H9 (cell line): ENCODE results near the gene INPP5A. TPM values are rescaled to one million over a fixed set of nuclear protein-coding genes. Genes with fewer than 3 reads are reported as not detected.

Source experiments
- DNase-seq: peaks from one replicate; pipeline ENCODE4 v3.0.0-alpha.2; 2017
- H2AFZ ChIP-seq: one replicate; pipeline ENCODE4 v1.6.1; 2013; ENCODE audit warnings: mild to moderate bottlenecking, low read length, control low read depth, moderate library complexity
- H2AK5ac ChIP-seq: 2 replicates; pipeline ENCODE4 v1.6.1; 2013; ENCODE audit warnings: low read length, control low read depth, mixed read lengths; ENCODE audit not compliant: insufficient read length
- H2BK120ac ChIP-seq: one replicate; pipeline ENCODE4 v1.6.1; 2013; ENCODE audit warnings: low read depth, mild to moderate bottlenecking, low read length, control low read depth, inconsistent platforms; ENCODE audit not compliant: poor library complexity, severe bottlenecking
- H2BK12ac ChIP-seq: 2 replicates; pipeline ENCODE4 v1.6.1; 2013; ENCODE audit warnings: low read length, control low read depth, mixed read lengths, low read depth; ENCODE audit not compliant: insufficient read length
- H2BK15ac ChIP-seq: 2 replicates; pipeline ENCODE4 v1.6.1; 2013; ENCODE audit warnings: low read depth, low read length, control low read depth
- H2BK20ac ChIP-seq: one replicate; pipeline ENCODE4 v1.6.1; 2013; ENCODE audit warnings: low read depth, mild to moderate bottlenecking, low read length, control low read depth, inconsistent platforms; ENCODE audit not compliant: poor library complexity, severe bottlenecking
- H2BK5ac ChIP-seq: 2 replicates; pipeline ENCODE4 v1.6.1; 2013; ENCODE audit warnings: low read length, control low read depth, mixed read lengths; ENCODE audit not compliant: insufficient read length
- H3K14ac ChIP-seq: 2 replicates; pipeline ENCODE4 v1.6.1; 2013; ENCODE audit warnings: low read length, control low read depth; ENCODE audit not compliant: insufficient read depth
- H3K18ac ChIP-seq: 2 replicates; pipeline ENCODE4 v1.6.1; 2013; ENCODE audit warnings: low read depth, mild to moderate bottlenecking, mixed read lengths, low read length, control low read depth; ENCODE audit not compliant: insufficient read length
- H3K23ac ChIP-seq: 2 replicates; pipeline ENCODE4 v1.6.1; 2013; ENCODE audit warnings: low read length, control low read depth, mixed read lengths, low read depth; ENCODE audit not compliant: insufficient read length
- H3K23me2 ChIP-seq: 2 replicates; pipeline ENCODE4 v1.6.1; 2013; ENCODE audit warnings: low read depth, mild to moderate bottlenecking, mixed read lengths, low read length, control low read depth; ENCODE audit not compliant: insufficient read length, poor library complexity, severe bottlenecking
- H3K27ac ChIP-seq: 2 replicates; pipeline ENCODE4 v1.5.1; 2013; ENCODE audit warnings: low read length, control low read depth, mixed read lengths, low read depth; ENCODE audit not compliant: insufficient read length
- H3K27me3 ChIP-seq: 2 replicates; pipeline ENCODE4 v1.6.1; 2013; ENCODE audit warnings: low read length, control low read depth, inconsistent platforms; ENCODE audit not compliant: insufficient read depth
- H3K4ac ChIP-seq: 2 replicates; pipeline ENCODE4 v1.6.1; 2013; ENCODE audit warnings: low read depth, mild to moderate bottlenecking, control low read depth, inconsistent platforms, low read length, moderate library complexity
- H3K4me1 ChIP-seq: 2 replicates; pipeline ENCODE4 v1.6.1; 2013; ENCODE audit warnings: low read length, control low read depth, inconsistent platforms; ENCODE audit not compliant: insufficient read depth
- H3K4me2 ChIP-seq: 2 replicates; pipeline ENCODE4 v1.6.1; 2013; ENCODE audit warnings: low read length, control low read depth, mixed read lengths; ENCODE audit not compliant: insufficient read length, insufficient read depth
- H3K56ac ChIP-seq: 2 replicates; pipeline ENCODE4 v1.6.1; 2013; ENCODE audit warnings: low read depth, mild to moderate bottlenecking, mixed read lengths, low read length, control low read depth; ENCODE audit not compliant: insufficient read length
- H3K79me1 ChIP-seq: 2 replicates; pipeline ENCODE4 v1.6.1; 2013; ENCODE audit warnings: low read depth, mild to moderate bottlenecking, moderate library complexity, low read length, control low read depth, inconsistent platforms; ENCODE audit not compliant: insufficient read depth, poor library complexity, severe bottlenecking
- H3K79me2 ChIP-seq: 2 replicates; pipeline ENCODE4 v1.6.1; 2013; ENCODE audit warnings: low read length, control low read depth, inconsistent platforms; ENCODE audit not compliant: insufficient read depth
- H3K9ac ChIP-seq: 2 replicates; pipeline ENCODE4 v1.6.1; 2013; ENCODE audit warnings: low read length, control low read depth, mixed read lengths; ENCODE audit not compliant: insufficient read length; ENCODE audit errors: extremely low read depth
- H3K9me3 ChIP-seq: one replicate; pipeline ENCODE4 v1.6.1; 2013; ENCODE audit warnings: low read depth, low read length, inconsistent platforms; ENCODE audit not compliant: control insufficient read depth
- H3T11ph ChIP-seq: one replicate; pipeline ENCODE4 v1.6.1; 2013; ENCODE audit warnings: mild to moderate bottlenecking, low read length, control low read depth, inconsistent platforms
- H4K20me1 ChIP-seq: one replicate; pipeline ENCODE4 v1.6.1; 2013; ENCODE audit not compliant: control insufficient read depth, insufficient read length, insufficient read depth
- H4K5ac ChIP-seq: 2 replicates; pipeline ENCODE4 v1.6.1; 2013; ENCODE audit warnings: low read depth, mild to moderate bottlenecking, mixed read lengths, low read length, control low read depth; ENCODE audit not compliant: insufficient read length
- H4K8ac ChIP-seq: replicated peaks from 2 replicates; pipeline ENCODE4 v1.6.1; 2013; ENCODE audit warnings: low read length, control low read depth, mixed read lengths, low read depth; ENCODE audit not compliant: insufficient read length
- H4K91ac ChIP-seq: 2 replicates; pipeline ENCODE4 v1.6.1; 2013; ENCODE audit warnings: low read depth, mild to moderate bottlenecking, moderate library complexity, mixed read lengths, low read length, control low read depth; ENCODE audit not compliant: insufficient read length
- H3K27ac Mint-ChIP-seq, 3 experiments: 2 replicates in 2 of 3; 3 replicates in 1 of 3; pipeline ENCODE4 v1.8.0; 2020 to 2021; ENCODE audit warnings: mixed read lengths in 3 of 3, mild to moderate bottlenecking in 1 of 3, moderate library complexity in 1 of 3
- H3K27me3 Mint-ChIP-seq: 2 replicates; pipeline ENCODE4 v1.8.0; 2021; ENCODE audit warnings: low read depth, mild to moderate bottlenecking, moderate library complexity, mixed read lengths
- H3K36me3 Mint-ChIP-seq, 3 experiments: 2 replicates in 2 of 3; 3 replicates in 1 of 3; pipeline ENCODE4 v1.8.0; 2020 to 2021; ENCODE audit warnings: low read depth in 3 of 3, mixed read lengths in 3 of 3; ENCODE audit not compliant: insufficient read depth in 1 of 3
- H3K4me1 Mint-ChIP-seq, 2 experiments: 2 replicates each; pipeline ENCODE4 v1.8.0; 2020; ENCODE audit warnings: mixed read lengths in 2 of 2
- H3K4me3 Mint-ChIP-seq, 2 experiments: 2 replicates in 1 of 2; 3 replicates in 1 of 2; pipeline ENCODE4 v1.8.0; 2020 to 2021; ENCODE audit warnings: mild to moderate bottlenecking in 2 of 2, mixed read lengths in 2 of 2, moderate library complexity in 1 of 2
- H3K9me3 Mint-ChIP-seq, 2 experiments: 2 replicates in 1 of 2; 3 replicates in 1 of 2; pipeline ENCODE4 v1.8.0; 2020; ENCODE audit warnings: mild to moderate bottlenecking in 2 of 2, mixed read lengths in 2 of 2, moderate library complexity in 1 of 2
- CTCF ChIP-seq: fragments of 200-600 bp; sonication (generic); conservative IDR thresholded peaks from 3 replicates; pipeline ENCODE4 v1.8.0; 2021; ENCODE audit warnings: antibody characterized with exemption, mild to moderate bottlenecking
- WGBS: extraction: QIAGEN DNeasy Blood & Tissue Kit; methylation state at CpG from one replicate; pipeline ENCODE4 v1.1.7; 2013; ENCODE audit warnings: missing lambda C conversion rate, low lambda C conversion rate, mixed read lengths; ENCODE audit not compliant: insufficient read length; ENCODE audit errors: extremely low coverage; 5-methylcytosine and 5-hydroxymethylcytosine counted together
- total RNA-seq: library from RNA; stranded (reverse); gene quantifications from 2 replicates; pipeline ENCODE4 v1.2.1, GENCODE V29; 2021

INPP5A gene
- total RNA-seq, 1 experiment from 2014 or later = 17.7 TPM

GRCh38 chr10:132783940-132784865, 246.6 kb downstream of the INPP5A start:
- peaks cover 77% of the 10 kb centered on the region for H3K27me3 Mint-ChIP-seq

More at GRCh38 chr10:132783940-132784865, 246.6 kb downstream of the INPP5A start:
- DNase-seq = no peak
- Histone ChIP-seq H3K4me1 (0 out of 2 replicates have a peak, but pooled peaks cover 3% of the 10 kb centered on the region), H3K23ac (no peak overlapping the region), H3K9ac (no peak overlapping the region), H2BK20ac (no peak overlapping the region), H3K4me2 (no peak overlapping the region), H4K8ac (no peak overlapping the region), H4K91ac (no peak overlapping the region), H3K4ac (no peak overlapping the region), H3K9me3 (no peaks in the 10 kb centered on the region), H4K5ac (no peak overlapping the region), H3K79me2 (no peaks in the 10 kb centered on the region), H3K27ac (no peak overlapping the region), H2BK12ac (no peak overlapping the region), H3T11ph (no peak overlapping the region), H3K23me2 (peaks cover 7% of the 10 kb centered on the region), H3K18ac (no peak overlapping the region), H3K27me3 (peaks cover 64% of the 10 kb centered on the region), H2AFZ (no peak overlapping the region), H2BK120ac (no peak overlapping the region), H4K20me1 (no peaks in the 10 kb centered on the region), H2BK5ac (no peak overlapping the region), H3K79me1 (no peaks in the 10 kb centered on the region), H3K14ac (no peak overlapping the region), H2AK5ac (no peak overlapping the region), H2BK15ac (no peak overlapping the region; the same call in 1 of the 2 replicates), H3K56ac (no peak overlapping the region)
- no peak for TF ChIP-seq CTCF
- H3K36me3 Mint-ChIP-seq = peaks cover 0 to 3% (median 0%) of the 10 kb centered on the region in 3 experiments; a peak in 4 of 7 replicates
- H3K4me3 Mint-ChIP-seq = peak overlapping the region; percentile 39 to 69; a peak in 3 of 5 replicates
- peaks cover 14 to 18% of the 10 kb centered on the region in 2 experiments for H3K4me1 Mint-ChIP-seq
- no peaks in the 10 kb centered on the region for H3K9me3 Mint-ChIP-seq
- H3K27ac Mint-ChIP-seq = no peak overlapping the region
- no CpG with 5 or more reads among the region's 106 CpGs for WGBS
